Vagina (tissue), 2 donors: Measurements from ENCODE around the gene RHBG.

ENCODE experiments used
- POLR2A ChIP-seq, 2 donors: fragments of 450-650 bp; IDR thresholded peaks; one replicate each; pipeline ENCODE4 v1.6.1; 2017; ENCODE audit warnings: antibody characterized with exemption in 2 of 2, mild to moderate bottlenecking in 2 of 2, moderate library complexity in 2 of 2
- TF ChIP-seq, protein P1 (sequence below), 3 experiments: fragments of 450-650 bp in 2 of 3; fragments of 200-600 bp in 1 of 3; sonication (generic) in 1 of 3; IDR thresholded peaks; one replicate each; pipeline ENCODE4 v1.5.1; 2017 to 2019; ENCODE audit warnings: antibody characterized with exemption in 3 of 3, mild to moderate bottlenecking in 2 of 3, moderate library complexity in 2 of 3

DNA sequence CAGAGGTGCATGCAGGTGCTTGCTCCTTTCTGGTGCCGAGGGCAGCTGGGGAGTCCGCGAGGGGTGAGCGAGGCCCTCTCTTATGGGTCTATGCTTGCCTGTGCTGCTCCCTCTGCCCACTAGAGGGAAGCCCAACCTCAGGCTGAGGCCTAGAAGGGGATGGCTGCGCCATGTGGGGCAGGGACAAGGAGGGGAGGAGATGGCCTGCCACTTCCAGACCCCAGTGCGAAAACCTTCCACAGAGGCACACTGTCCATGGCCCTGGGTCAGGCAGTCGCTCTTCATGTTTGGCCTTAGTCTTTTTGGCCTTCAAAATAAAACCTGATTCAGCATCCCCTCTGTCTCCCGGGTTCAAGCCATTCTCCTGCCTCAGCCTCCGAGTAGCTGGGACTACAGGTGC lies 14.0 kb downstream of the RHBG start:
- TF ChIP-seq, protein P1, sequence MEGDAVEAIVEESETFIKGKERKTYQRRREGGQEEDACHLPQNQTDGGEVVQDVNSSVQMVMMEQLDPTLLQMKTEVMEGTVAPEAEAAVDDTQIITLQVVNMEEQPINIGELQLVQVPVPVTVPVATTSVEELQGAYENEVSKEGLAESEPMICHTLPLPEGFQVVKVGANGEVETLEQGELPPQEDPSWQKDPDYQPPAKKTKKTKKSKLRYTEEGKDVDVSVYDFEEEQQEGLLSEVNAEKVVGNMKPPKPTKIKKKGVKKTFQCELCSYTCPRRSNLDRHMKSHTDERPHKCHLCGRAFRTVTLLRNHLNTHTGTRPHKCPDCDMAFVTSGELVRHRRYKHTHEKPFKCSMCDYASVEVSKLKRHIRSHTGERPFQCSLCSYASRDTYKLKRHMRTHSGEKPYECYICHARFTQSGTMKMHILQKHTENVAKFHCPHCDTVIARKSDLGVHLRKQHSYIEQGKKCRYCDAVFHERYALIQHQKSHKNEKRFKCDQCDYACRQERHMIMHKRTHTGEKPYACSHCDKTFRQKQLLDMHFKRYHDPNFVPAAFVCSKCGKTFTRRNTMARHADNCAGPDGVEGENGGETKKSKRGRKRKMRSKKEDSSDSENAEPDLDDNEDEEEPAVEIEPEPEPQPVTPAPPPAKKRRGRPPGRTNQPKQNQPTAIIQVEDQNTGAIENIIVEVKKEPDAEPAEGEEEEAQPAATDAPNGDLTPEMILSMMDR (IDR thresholded peaks at IDR 0.05), result peak; percentile 8 to 45 (median 23)
- no peak for TF ChIP-seq POLR2A (IDR thresholded peaks at IDR 0.05)
